ENCODE results near the gene ZNHIT1.
A peak's percentile ranks its signal among the peaks of the same experiment; 100 is the strongest.

ZNHIT1 gene

DNA sequence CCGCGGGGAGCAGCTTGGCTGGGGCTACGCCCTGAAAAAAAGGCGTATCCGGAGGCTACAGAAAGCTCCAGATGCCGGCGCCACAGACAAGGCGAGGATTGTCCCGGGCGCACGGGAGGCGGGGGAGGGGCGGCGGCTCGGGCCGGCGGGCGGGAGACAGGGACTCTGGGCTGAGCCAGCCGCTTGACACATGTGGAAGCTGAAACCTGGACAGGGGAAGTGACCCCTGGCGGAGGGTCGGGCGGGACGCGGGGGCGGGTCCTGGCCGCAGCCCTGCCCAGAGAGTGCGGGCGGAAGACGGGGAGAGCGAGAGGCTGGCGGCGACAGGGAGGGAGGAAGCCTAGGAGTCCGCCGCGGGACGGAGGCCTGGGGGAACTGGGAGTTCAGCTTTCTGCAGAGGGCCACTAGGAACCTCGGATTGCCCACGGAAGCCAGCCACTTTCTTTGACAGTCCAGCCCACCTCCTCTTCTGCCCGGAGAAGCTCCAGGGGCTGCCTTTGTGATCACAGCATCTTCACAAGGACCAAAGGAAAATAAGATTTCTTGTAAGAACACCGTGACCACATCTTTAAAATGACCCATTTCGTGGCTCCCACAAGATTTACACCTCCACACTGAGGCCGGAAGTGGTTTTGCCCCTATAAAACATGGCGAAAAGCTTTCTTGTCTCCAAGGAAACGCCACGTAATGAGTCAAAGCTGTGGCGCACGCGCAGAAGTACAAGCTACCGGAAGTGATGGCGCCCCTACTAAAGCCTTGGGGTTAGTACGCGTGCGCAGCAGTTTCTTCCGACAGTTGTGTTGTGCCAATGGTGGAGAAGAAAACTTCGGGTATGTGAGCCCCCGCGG lies at the start of gene ZNHIT1, which contains the start of gene PLOD3:
Gene ZNHIT1, plus strand, starts transcription at position 778 of the 848 bp plus-strand sequence. Its CDS starts 31 bp downstream, at position 809.
Gene PLOD3, minus strand, starts transcription at position 194 of the 848 bp plus-strand sequence. CDS start 307 bp downstream, outside the sequence.
- peak; percentile 99 for DNase-seq (ENCODE audit: low spot score)

DNA sequence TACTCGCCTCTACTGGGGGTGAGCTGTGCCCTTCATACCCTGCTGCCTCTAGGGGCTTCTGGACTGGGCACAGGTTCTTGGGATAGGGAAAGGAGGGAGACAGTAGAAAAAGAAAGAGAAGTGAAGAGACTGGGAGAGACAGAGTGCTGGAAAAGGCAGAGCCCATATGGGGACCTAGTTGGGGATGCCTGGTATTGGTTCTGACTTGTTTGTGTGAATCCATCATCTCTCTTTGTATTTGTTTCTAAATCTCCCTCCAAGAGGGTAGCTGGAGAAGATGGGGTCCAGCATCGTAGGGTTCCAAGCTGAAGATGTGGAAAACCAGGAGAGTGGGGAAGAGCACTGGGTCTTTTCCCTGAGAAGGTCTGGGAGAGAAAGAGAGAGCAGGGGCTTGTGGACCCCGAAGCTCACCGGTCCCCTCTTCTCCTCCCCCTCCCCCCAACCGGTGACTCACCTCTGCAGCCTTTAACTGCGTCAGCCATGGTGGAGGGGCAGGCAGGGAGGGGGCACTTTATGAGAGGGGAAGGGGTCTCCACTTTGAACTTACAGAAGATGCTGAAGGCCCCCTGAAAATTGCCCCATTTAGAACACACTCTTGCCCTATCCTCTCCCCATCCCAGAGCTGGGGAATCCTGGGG lies 49.4 kb upstream of the ZNHIT1 start:
- DNase-seq (ENCODE audit: low spot score) = no peak

DNA sequence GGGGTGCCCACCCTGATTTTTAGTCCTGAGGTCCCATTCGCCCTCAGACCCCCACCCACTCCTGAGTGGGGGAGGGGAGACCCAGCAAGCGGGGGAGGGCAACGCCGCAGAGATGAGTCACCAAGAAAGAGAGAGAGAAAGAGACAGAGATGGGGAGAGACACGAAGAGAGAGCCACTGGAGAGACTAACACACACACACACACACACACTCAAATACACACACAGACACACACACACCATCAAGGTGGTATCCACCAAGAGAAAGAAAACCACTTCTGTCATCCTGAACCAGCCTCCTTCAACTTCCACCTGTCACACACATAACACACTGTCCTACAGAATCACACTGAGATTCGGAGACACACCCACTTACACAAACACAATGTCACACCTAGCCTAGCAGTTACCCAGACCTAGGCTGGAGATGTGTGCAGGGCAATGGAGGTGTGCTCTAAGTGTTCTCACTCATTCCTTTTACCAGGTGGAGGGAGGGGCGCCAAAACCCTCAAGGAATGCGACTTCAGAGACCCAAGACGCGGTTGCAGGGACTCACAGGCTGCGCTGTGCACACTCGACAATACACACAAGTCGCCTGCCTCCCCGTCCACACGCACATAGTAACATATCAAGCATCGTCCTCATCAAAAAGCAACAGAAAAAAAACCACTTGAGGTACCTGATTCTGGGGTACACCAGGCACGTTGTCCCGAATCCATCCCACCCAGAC lies 48.7 kb upstream of the ZNHIT1 start:
- no peak for DNase-seq (ENCODE audit: low spot score)

DNA sequence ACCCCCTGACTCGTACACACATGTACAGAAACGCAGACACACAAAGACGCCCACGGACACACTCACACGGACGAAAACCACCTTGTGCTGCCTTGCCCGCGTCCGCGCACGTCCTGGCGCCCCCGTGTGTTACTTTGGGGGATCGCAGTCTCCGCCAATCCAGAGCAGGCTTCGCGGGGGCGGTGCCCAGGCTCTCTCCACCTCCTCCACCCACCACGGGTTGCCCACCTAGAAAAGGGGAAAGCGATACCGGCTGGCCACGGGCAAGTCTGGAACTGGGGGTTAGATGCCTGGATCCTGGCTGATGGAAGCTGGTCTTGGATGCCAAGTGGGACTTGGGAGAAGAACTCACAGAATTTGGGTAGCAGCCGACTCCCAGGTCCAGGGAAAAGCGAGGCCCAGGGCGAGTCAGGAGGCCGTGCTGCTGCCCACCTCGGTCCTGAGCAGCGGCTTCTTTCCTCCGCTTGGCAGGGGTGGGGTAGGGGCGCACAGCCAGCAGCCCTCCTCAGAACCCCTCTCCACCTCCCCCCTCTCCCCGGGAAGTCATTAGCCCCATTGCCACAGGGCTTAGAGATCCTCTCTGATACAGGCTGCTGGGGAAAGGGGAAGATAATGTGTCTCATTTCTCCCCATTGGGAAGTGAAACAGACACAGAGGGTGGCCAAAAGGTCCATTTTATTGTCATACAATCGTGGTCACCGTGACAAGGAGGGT lies 48.0 kb upstream of the ZNHIT1 start:
- DNase-seq (ENCODE audit: low spot score) = peak; percentile 81

DNA sequence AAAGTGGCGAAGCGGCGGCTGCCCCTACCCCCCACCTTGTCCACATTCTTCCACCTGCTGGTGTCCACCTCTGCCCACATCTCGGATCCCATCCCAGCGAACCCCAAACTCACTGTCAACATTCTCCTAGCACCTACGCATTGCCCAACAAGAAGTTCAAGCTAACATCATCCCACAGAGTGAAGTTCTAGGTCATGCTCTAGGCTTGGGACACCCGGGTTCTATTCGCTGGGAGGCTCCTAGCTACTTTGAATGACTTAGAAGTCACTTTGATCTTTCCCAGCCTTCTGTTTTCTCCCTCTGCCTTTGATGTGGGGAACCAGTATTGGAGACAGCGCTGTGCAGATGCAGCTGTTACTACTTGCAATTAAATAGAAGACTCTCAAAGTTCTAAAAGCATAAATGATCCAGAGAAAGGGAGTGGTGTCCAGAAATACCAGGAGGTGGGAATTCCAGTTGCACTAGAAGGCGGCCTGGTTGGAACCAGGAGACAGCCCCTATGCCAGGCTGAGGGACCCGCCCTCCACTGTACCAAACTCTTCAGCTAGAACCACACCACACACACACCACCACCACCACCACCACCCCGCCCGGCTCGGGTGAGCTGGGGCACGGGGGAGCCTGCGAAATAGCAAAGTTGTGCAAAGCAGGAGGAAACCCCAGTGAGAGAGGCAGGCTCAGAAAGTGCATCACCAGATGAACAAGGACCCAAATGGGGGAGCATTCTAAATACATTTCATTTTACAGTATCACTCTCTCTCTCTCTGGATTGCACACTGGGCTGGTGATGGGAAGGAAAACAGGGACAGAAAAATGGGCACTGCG lies 47.1 kb upstream of the ZNHIT1 start:
- no peak for DNase-seq (ENCODE audit: low spot score)

DNA sequence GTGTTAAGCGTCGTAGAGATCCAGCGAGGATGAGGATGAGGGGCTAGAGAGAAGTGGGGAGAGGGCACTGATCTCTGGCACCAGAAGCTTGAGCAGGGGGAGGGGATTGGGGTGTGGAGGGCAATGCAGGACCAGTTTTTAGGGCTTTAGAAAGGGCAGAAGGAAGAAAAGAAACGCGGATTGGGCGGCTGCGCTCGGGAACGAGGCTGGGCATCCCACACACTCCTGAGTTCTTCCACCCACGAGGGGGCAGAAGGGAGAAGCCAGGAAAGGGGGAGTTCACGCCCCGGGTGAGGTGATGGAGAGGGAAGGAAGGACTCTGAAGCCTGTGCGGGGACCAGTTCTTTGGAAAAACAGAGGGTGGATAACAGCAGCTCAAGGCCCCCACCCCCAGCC lies 46.5 kb upstream of the ZNHIT1 start:
- DNase-seq (ENCODE audit: low spot score) = no peak

DNA sequence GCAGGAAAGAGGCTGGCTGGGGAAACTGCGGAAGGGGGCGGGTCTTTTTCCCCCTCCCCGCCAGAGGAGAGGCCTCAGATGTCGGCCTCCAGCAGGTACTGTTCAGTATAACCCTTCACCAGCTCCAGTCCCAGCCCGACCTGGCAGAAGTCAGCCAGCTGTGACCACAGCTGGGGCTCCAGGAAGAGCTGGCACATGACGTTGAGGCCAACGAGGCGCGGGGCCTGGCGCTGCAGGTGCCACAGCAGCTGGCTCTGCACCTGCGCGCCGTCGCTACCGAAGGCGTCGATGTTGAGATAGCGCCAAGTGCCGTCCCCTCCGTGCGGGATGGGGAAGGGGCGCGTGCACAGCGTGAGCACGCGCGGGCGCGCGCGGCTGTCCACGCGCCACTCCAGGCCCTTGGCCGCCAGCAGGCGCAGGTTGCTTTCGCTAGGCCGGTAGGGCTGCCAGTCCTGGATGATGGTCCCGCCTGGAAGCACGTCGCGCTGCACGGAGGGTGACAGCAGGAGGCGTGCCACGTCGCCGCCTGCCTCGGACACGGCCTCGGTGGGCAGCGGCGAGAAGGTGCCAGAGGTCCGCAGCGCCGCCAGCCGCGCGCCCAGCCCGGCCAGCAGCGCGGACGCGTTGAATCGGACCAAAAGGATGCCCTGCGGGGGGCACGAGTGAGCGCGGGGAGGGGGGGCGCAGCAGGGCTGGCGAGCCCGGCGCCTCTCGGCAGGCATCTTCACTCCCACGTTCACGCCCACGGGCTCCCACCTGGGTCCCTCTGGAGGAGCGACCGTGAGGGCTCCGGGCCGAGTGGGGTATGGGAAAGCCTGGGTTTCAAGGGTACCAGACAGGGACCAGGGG lies 45.7 kb upstream of the ZNHIT1 start:
- no peak for DNase-seq (ENCODE audit: low spot score)

DNA sequence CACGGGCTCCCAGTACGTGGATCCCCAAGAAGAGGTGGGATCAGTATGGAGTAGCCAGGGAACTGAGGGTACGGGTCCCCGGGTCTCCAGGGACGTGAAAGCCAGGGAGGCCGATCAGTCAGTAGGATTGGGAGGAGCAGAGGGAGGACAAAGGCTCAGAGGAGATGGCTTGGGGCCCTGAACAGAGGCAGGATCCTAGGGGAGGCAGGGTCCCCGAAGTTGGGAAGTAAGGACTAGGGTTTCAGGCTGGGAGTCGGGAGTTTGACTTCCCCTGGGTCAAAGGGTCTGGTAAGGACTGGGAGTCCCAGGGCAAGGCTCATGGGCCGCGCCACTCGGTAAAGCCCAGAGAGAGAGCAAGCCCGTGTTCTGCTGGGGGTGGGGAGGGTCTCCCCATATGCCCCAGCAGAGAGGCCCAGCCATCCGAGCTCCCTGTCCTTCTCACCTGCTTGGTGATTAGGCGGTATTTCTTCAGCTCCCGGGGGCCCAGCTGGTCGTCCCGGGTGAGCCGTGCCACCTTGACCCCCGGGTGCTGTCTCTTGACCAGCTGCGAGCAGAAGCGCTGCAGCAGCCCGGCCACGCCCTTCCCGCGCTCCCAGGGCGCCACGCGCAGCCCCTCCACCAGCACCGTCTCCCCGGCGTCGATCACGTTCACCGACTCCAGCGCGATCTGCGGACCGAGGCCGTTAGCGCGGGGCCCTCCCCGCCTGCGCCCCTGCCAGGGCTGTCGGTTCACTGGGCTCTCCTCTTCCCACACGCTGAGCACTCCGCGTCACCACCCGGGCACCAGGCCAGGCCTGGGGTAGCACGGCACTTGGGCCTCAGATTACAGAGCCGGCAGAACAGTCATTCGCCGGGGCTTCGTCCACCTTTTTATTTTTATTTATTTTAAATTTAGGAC lies 44.9 kb upstream of the ZNHIT1 start:
- DNase-seq (ENCODE audit: low spot score) = peak; percentile 85

DNA sequence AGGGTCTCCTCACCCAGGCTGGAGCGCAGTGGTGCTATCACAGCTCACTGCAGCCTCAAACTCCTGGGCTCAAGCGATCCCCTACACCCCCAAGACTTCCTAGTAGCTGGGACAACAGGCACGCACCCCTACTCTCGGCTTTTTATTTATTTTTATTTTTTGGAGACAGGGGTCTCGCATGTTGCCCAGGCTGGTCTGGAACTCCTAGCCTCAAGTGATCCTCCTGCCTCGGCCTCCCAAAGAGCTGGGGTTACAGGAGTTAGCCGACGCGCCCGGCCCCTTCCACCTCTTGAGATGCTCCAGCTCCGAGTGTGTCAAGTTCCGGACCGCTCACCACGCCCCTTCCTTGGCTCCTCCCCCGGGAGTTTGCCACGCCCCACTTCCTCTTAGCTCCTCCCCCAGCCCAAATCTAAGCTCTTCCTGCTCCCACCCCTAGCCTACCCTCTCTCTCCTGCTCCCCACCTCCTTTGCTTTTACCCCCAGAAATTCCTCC lies 44.2 kb upstream of the ZNHIT1 start:
- DNase-seq (ENCODE audit: low spot score) = peak; percentile 71

DNA sequence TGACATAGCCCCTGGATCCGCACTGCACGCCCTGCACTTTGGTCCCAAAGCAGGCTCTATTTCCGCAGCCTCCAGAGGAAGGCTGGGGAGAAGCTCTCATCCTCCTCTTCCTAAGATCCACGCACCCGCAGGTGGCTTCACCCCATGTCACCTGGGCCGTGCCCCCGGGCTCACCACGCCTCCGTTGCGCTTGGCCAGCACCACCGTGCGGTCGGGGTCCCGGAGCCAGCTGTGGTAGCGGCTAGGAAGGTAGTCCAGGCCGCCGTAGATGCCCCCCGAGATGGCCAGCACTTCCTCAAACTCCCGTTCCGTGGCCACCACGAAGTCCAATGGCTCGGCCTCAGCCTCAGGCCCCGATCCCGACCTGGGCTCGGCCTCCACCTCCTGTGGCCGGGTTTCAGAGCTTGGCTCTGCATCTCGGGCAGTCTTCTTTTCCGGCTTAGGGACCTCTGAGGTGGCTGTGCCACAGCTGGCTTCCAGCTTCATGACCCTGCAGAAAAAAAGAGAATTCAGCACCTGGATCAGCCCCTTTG lies 43.6 kb upstream of the ZNHIT1 start:
- no peak for DNase-seq (ENCODE audit: low spot score)

DNA sequence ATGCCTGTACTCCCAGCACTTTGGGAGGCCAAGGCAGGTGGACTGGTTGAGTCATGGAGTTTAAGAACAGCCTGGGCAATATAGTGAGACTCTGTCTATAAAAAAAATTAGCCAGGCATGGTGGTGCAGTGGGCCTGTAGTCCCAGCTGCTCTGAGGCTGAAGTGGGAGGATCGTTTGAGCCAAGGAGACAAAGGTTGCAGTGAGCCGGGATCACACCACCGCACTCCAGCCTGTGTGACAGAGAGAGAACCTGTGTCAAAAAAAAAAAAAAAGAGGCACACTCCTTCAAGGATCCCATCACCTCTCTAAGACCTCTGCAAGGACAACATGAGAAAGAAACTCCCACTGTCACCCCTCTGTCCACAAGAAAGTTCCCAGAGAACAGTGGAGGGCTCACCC lies 42.3 kb upstream of the ZNHIT1 start:
- DNase-seq (ENCODE audit: low spot score) = no peak

DNA sequence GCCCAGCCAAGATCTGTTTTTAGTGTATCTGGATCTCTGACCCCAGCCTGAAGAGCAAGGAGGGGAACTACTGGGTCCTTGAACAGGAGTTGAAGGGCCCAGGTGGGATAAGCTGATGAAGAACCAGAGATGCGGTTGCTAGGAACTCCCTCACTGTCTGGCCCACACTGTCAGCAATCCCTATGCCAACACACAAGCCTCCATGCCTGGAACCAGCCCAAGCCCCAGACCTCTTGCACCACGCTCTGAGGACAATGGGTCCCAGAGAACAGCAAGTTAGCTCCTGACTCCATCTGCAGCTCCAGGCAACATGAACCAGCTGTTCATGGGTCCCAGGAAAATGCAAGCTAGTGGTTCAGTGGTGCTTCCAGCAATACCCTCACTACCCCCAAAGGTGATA lies 40.3 kb upstream of the ZNHIT1 start:
- DNase-seq (ENCODE audit: low spot score) = no peak

DNA sequence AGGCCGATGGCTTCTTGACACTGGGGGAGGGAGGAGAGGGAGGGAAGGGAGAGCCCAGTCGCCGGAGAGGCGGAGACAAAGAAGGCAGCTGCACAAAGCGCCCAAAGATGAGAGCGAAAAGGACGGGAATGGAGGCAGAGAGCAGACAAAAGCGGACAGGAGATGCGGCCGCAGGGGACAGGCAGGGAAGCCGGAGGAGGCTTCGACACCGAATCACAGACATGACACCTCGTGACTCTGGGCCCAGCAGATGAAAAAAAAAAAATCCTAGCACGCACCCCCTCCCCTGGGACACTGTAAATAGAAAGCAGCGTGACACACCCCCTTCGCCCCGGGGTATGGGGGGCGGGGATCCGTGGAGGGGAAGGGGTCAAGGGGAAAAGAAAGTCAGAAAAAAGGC lies 38.8 kb upstream of the ZNHIT1 start:
- no peak for DNase-seq (ENCODE audit: low spot score)

DNA sequence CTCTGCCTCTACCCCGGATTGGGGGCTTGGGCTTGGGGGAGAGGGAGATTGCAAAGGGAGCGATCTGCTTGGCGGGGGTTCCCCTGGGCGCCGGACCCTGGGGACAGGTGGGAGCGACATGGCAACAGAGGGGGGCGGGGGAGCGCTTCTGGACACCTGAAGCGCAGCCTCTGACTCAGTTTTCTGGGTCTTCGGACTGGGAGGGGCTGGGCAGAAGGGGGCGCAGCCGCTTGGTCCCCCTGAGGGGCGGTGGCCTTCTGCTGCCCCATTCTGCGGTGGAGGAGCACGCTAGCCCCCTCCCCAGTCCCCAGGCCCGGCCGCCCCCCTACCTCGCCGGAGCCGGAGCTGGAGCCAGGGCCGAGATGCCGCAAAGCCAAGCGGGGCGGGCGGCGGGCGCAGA lies 38.3 kb upstream of the ZNHIT1 start:
- DNase-seq (ENCODE audit: low spot score) = no peak

DNA sequence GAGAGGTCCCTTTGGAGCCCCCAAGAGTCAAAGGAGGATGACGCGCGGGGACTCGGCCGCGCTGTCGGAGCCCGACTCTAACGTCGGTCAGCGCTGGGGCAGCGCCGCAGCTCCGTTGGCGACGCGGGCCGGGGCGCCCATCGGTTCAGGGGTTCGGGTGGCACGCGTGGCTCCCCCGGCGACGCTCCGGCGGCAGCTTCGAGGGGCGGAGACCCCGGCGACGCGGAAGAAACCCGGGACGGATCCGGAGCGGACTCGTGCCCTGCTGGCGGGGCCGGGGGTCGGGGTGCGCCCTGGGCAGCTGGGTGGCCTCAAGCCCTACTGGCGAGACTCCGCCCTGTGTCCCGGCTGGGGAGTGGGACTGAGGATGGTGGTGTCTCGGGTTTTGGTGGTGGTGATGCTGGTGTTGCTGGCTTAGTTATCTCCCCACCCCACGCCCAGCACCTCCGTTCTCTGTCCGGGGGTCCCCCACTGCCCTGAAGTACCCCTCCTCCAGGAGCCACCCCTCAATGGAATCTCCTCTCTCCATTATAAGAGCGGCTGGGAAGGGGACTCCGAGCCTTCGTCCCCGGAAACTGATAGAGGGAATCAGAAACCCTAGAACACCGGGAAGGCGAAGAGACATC lies 37.7 kb upstream of the ZNHIT1 start, which contains the start of gene NAT16:
Gene NAT16, minus strand, starts transcription at position 164 of the 626 bp plus-strand sequence. CDS start 5,486 bp downstream, outside the sequence.
- no peak for DNase-seq (ENCODE audit: low spot score)

DNA sequence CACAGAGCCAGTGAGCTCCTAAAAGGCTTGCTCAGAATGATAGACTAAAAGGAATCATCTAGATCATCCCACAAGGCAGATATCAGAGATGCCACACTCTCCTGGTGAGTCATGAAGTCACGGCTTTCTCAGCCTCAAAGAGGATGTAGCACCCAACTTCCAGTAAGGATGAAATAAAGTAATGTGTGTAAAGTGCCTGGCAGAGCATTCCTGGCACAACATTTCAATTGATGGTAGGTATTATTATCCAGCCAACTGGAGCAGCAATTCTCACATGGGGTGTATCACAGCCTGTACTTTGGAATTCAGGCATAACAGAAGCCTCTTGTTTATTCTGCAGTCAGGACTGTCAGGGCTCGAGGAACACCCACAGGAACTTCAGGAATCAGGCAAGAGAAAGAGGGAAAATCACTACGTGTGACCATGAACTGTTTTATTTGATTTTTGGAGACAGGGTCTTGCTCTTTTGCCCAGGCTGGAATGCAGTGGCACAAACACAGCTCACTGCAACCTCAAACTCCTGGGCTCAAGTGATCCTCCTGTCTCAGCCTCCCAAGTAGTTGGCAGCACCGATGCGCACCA lies 32.6 kb upstream of the ZNHIT1 start:
- no peak for DNase-seq (ENCODE audit: low spot score)

DNA sequence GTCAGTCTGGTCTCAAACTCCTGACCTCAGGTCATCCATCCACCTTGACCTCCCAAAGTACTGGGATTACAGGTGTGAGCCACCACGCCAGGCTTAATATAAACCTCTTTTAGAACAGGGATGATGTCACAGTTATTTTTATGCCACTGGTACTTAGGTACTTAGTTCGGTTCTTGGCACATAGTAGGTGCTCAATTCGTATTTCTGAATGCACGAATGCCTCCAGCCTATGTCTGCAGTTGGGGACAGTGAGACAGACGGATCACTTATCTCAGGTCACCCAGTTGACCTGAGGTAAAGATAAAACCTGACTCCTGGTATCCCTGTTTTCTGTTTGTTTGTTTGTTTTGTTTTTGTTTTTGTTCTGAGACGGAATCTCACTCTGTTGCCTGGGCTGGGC lies 31.8 kb upstream of the ZNHIT1 start:
- DNase-seq (ENCODE audit: low spot score) = no peak

All from AG20443 (cell line).